ENCODE measurements around the gene HNRNPK. TPM values are rescaled to one million over a fixed set of nuclear protein-coding genes. Genes with fewer than 3 reads are reported as not detected.
A peak's percentile ranks its signal among the peaks of the same experiment; 100 is the strongest.

Gene HNRNPK
- polyA plus RNA-seq, 1 of the 3 experiments (the other 2 are of a cell fraction) = 470 TPM

- Histone ChIP-seq H3K4me1 (ENCODE audit: control insufficient read depth in 1 of 2, insufficient read depth in 2 of 2, low read depth in 1 of 2, low read length in 1 of 2) (peaks cover 0 to 4% of the 10 kb centered on the region in 2 experiments; a peak in 1 of 4 replicates), H3K27me3 (ENCODE audit: insufficient read depth) (no peaks in the 10 kb centered on the region), H3K9me2 (no peaks in the 10 kb centered on the region), H4K20me1 (ENCODE audit: insufficient read depth) (no peaks in the 10 kb centered on the region), H3K4me2 (peak overlapping the region; percentile 65), H3K9me3 (peaks cover 2% of the 10 kb centered on the region; the same call in 1 of the 2 replicates), H2AFZ (ENCODE audit: low read depth) (peak overlapping the region; percentile 9; the same call in 1 of the 2 replicates), H3K79me2 (ENCODE audit: insufficient read depth) (peaks cover 6% of the 10 kb centered on the region), H3K36me3 (replicated peaks in 1 of 2; ENCODE audit: control insufficient read depth in 1 of 2, insufficient read depth in 2 of 2, low read length in 1 of 2) (peaks cover 22 to 24% of the 10 kb centered on the region in 2 experiments), H3F3A (replicated peaks; ENCODE audit: insufficient read depth) (peaks cover 8% of the 10 kb centered on the region), H3K27ac (ENCODE audit: low read depth in 2 of 2, low read length in 1 of 2) (peak overlapping the region; percentile 14 to 22; a peak in 2 of 4 replicates), H3K4me3 (ENCODE audit: low read depth in 2 of 2, low read length in 1 of 2) (peak overlapping the region in 1 of 2 experiments; percentile 33; a peak in 1 of 4 replicates), H3K9ac (no peak overlapping the region)
- CTCF ChIA-PET = interaction anchor here (0.6 kb wide), 1 partner anchor 88 kb away, joined by 3 read pairs; no protein-coding TSS in a partner anchor
- POLR2A ChIA-PET = no interaction called here
- TF ChIP-seq FOXM1 (IDR thresholded peaks at IDR 0.05; ENCODE audit: low read depth) (no peak), NRF1 (IDR thresholded peaks at IDR 0.05; ENCODE audit: low read depth, low read length) (no peak), JUND (IDR thresholded peaks at IDR 0.05) (no peak), SMC3 (IDR thresholded peaks at IDR 0.05; ENCODE audit: low read depth, low read length) (no peak), FOXJ3 (CRISPR knock-in tag; IDR thresholded peaks at IDR 0.05) (no peak), TAF1 (IDR thresholded peaks at IDR 0.05; ENCODE audit: borderline replicate concordance, low read depth, low read length) (no peak), RXRA (IDR thresholded peaks at IDR 0.05; ENCODE audit: borderline replicate concordance, low read depth) (no peak), TCF12 (IDR thresholded peaks at IDR 0.05) (no peak), USF1 (IDR thresholded peaks at IDR 0.05; ENCODE audit: borderline replicate concordance, low read depth) (no peak), TEAD4 (IDR thresholded peaks at IDR 0.05; ENCODE audit: borderline replicate concordance, insufficient read depth) (no peak), FOSL2 (IDR thresholded peaks at IDR 0.05; ENCODE audit: borderline replicate concordance, low read depth) (no peak)
- no peak for DNase-seq
Observed at GRCh38 chr9:84002344-84002743, 22.3 kb upstream of the HNRNPK start.

- H3K9me2 ChIP-seq = no peaks in the 10 kb centered on the region
- no peak overlapping the region for H3K4me2 ChIP-seq
- DNase-seq = no peak
- H3K9me3 ChIP-seq = no peaks in the 10 kb centered on the region
- no peak overlapping the region for H2AFZ ChIP-seq (ENCODE audit: low read depth)
- no peak overlapping the region for H3K4me3 ChIP-seq (ENCODE audit: low read depth in 2 of 2, low read length in 1 of 2)
- TF ChIP-seq CTCF (IDR thresholded peaks at IDR 0.05) (no peak), REST (IDR thresholded peaks at IDR 0.05; ENCODE audit: low read depth, low read length) (no peak), SIN3A (IDR thresholded peaks at IDR 0.05; ENCODE audit: borderline replicate concordance, low read depth, low read length) (no peak), TCF12 (IDR thresholded peaks at IDR 0.05) (no peak), MXI1 (IDR thresholded peaks at IDR 0.05; ENCODE audit: low read depth, low read length) (no peak), USF2 (IDR thresholded peaks at IDR 0.05; ENCODE audit: borderline replicate concordance, low read depth, low read length) (no peak), FOXM1 (IDR thresholded peaks at IDR 0.05; ENCODE audit: low read depth) (no peak), TEAD4 (IDR thresholded peaks at IDR 0.05; ENCODE audit: borderline replicate concordance, insufficient read depth) (no peak), RXRA (IDR thresholded peaks at IDR 0.05; ENCODE audit: borderline replicate concordance, low read depth) (no peak), TAF1 (IDR thresholded peaks at IDR 0.05; ENCODE audit: borderline replicate concordance, low read depth, low read length) (no peak)
- peaks cover 17 to 24% of the 10 kb centered on the region in 2 experiments for H3K36me3 ChIP-seq (replicated peaks in 1 of 2; ENCODE audit: control insufficient read depth in 1 of 2, insufficient read depth in 2 of 2, low read length in 1 of 2)
- H3K27me3 ChIP-seq (ENCODE audit: insufficient read depth) = no peaks in the 10 kb centered on the region
- H3K79me2 ChIP-seq (ENCODE audit: insufficient read depth) = peaks cover 13% of the 10 kb centered on the region
- no peak overlapping the region for H3K27ac ChIP-seq (ENCODE audit: low read depth in 2 of 2, low read length in 1 of 2)
- ChIA-PET CTCF (no interaction called here), POLR2A (no interaction called here)
- H3K9ac ChIP-seq = no peak overlapping the region
- H4K20me1 ChIP-seq (ENCODE audit: insufficient read depth) = no peaks in the 10 kb centered on the region
- H3F3A ChIP-seq (replicated peaks; ENCODE audit: insufficient read depth) = peaks cover 8% of the 10 kb centered on the region
- H3K4me1 ChIP-seq (ENCODE audit: control insufficient read depth in 1 of 2, insufficient read depth in 2 of 2, low read depth in 1 of 2, low read length in 1 of 2) = peaks cover 0 to 4% of the 10 kb centered on the region in 2 experiments; a peak in 1 of 4 replicates
- 100% methylated on average over 2 of the region's 2 CpGs for WGBS (ENCODE audit: low lambda C conversion rate)
Observed at GRCh38 chr9:84001621-84002020, 21.6 kb upstream of the HNRNPK start.

Measured in SK-N-SH (cell line).